HL-60 (cell line): ENCODE measurements around the gene SUFU.

Experiments
- DNase-seq, 2 experiments: peaks; one replicate each; pipeline ENCODE4 v3.0.0-alpha.2; 2010 to 2020; ENCODE audit warnings: low read depth in 1 of 2, low spot score in 1 of 2
- H3K27ac ChIP-seq: fragments of 250-450 bp; sonication (Bioruptor Pico); replicated peaks from 2 replicates; pipeline ENCODE4 v1.5.1; 2020; ENCODE audit warnings: mild to moderate bottlenecking, moderate library complexity
- H3K27me3 ChIP-seq: fragments of 250-450 bp; sonication (Bioruptor Pico); 2 replicates; pipeline ENCODE4 v1.5.1; 2021; ENCODE audit warnings: mild to moderate bottlenecking, moderate library complexity; ENCODE audit not compliant: insufficient read depth, poor library complexity, severe bottlenecking
- H3K4me3 ChIP-seq: replicated peaks from 2 replicates; pipeline ENCODE4 v1.5.1; 2011; ENCODE audit warnings: mild to moderate bottlenecking, control low read depth, low read length; ENCODE audit not compliant: insufficient read depth
- CTCF ChIP-seq: IDR thresholded peaks from one replicate; pipeline ENCODE4 v1.5.1; 2011; ENCODE audit warnings: low read length, control low read depth, inconsistent platforms; ENCODE audit not compliant: insufficient read depth
- GABPA ChIP-seq: IDR thresholded peaks from 2 replicates; pipeline ENCODE4 v1.6.1; 2012; ENCODE audit warnings: low read depth
- POLR2AphosphoS5 ChIP-seq: IDR thresholded peaks from 2 replicates; pipeline ENCODE4 v1.6.1; 2012; ENCODE audit warnings: low read depth
- REST ChIP-seq: IDR thresholded peaks from 2 replicates; pipeline ENCODE4 v1.6.1; 2012; ENCODE audit warnings: low read depth; ENCODE audit not compliant: insufficient replicate concordance
- SPI1 ChIP-seq: IDR thresholded peaks from 2 replicates; pipeline ENCODE4 v1.6.1; 2012; ENCODE audit warnings: low read depth, mild to moderate bottlenecking, borderline replicate concordance

The SUFU gene

GRCh38 chr10:102641880-102642735 lies 138.3 kb downstream of the SUFU start:
- peak; percentile 94 to 99 for DNase-seq
- Histone ChIP-seq H3K27me3 (no peaks in the 10 kb centered on the region), H3K27ac (peak overlapping the region; percentile 98), H3K4me3 (peak overlapping the region; percentile 58)
- no peak for TF ChIP-seq SPI1
- no peak for TF ChIP-seq CTCF
- TF ChIP-seq REST, result no peak
- TF ChIP-seq GABPA, result no peak
- peak; percentile 38; the same call in 1 of the 2 replicates for TF ChIP-seq POLR2AphosphoS5

GRCh38 chr10:102642736-102643335 lies 139.1 kb downstream of the SUFU start:
- Histone ChIP-seq H3K27me3 (no peaks in the 10 kb centered on the region), H3K4me3 (peak overlapping the region; percentile 58), H3K27ac (peak overlapping the region; percentile 98)
- TF ChIP-seq SPI1 (no peak), POLR2AphosphoS5 (peak; percentile 32)
- DNase-seq, result peak in 1 of 2 experiments; percentile 31

GRCh38 chr10:102643336-102644065 lies 139.7 kb downstream of the SUFU start:
- no peaks in the 10 kb centered on the region for H3K27me3 ChIP-seq
- H3K4me3 ChIP-seq, result peak overlapping the region; percentile 81
- peak in 1 of 2 experiments; percentile 87 for DNase-seq
- TF ChIP-seq POLR2AphosphoS5 (peak; percentile 61), REST (no peak), GABPA (no peak), CTCF (no peak), SPI1 (0 out of 2 replicates have a peak, but pooled peaks have one; percentile 31)
- H3K27ac ChIP-seq, result peak overlapping the region; percentile 98

- DNase-seq, result peak in 1 of 2 experiments; percentile 44
- H3K4me3 ChIP-seq, result peak within 1 kb of the TSS; percentile 81
- H3K27me3 ChIP-seq, result no peaks in the 10 kb centered on the region
- TF ChIP-seq CTCF (no peak), POLR2AphosphoS5 (0 out of 2 replicates have a peak, but pooled peaks have one; percentile 6)
- H3K27ac ChIP-seq, result peak within 1 kb of the TSS; percentile 95
Observed at GRCh38 chr10:102644066-102644645, 140.4 kb downstream of the SUFU start, which contains the start of gene TRIM8. Gene TRIM8 (plus strand): TSS chr10:102644479. CDS start chr10:102644618, 139 bp downstream.
